ENCODE data around the gene PTPN7. TPM values are rescaled to one million over a fixed set of nuclear protein-coding genes. Genes with fewer than 3 reads are reported as not detected.

Gene PTPN7
- total RNA-seq, 1 experiment from 2014 or later, result 0.33 TPM

DNA sequence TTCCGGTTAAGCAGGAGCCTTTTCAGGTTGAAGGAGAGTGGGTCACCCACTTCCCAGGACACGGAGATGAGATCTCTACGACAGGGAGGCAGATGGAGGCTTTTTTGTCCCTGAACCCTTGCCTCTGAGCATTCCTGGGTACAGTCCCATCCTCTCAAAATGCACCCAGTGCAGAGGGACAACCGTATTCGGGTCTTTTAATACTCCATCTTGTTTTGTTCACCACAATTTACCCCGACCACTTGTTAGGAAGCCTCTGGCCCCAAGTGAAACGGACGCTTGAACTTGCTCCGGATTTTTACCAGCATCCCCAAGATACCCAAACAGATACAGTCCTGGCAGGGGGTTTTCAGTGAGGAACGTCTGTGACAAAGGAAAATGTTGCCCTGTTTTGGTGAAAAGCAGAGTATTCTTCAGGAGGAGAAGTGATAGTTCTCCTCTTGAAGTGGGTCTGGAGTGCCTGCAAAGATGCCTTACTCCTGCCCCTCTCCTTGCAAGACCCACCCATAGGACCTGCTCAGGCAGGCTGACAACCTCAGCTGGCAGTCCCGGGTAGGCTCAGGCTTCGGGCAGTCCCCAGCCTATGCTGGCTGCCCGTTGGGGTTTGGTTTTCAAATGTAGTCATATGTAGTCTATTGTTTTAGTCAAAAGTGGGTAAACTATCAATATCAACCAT, 15.2 kb downstream of the PTPN7 start:
- ChIA-PET CTCF (no interaction called here), POLR2A (no interaction called here)
- in situ Hi-C loops (cut with HindIII; ENCODE audit: low pct_unique_long_range_greater_than_20kb, low sequenced_read_pairs) (no loop called here), intact Hi-C loops (cut with micrococcal nuclease; ENCODE audit: unreplicated experiment) (no loop called here)
- TSS peak; percentile 67 for BruUV-seq (replicated peaks)
- Histone ChIP-seq H3K27me3 (ENCODE audit: control insufficient read depth, insufficient read depth, low read length) (no peaks in the 10 kb centered on the region), H3K27ac (ENCODE audit: low read length) (peak overlapping the region; percentile 89), H3K9me3 (ENCODE audit: control insufficient read depth, insufficient read depth, low read depth, low read length) (no peaks in the 10 kb centered on the region), H3K4me3 (ENCODE audit: low read depth in 2 of 2, low read length in 2 of 2) (peak overlapping the region; percentile 65 to 85), H3K4me1 (ENCODE audit: control insufficient read depth, insufficient read depth, low read length) (peaks cover 15% of the 10 kb centered on the region), H3K36me3 (ENCODE audit: control insufficient read depth, insufficient read depth, low read length) (peaks cover 2% of the 10 kb centered on the region; the same call in 1 of the 2 replicates)
- TF ChIP-seq REST (IDR thresholded peaks at IDR 0.05; ENCODE audit: insufficient read depth in 1 of 2, low read depth in 2 of 2, low read length in 1 of 2) (no peak), TCF7L2 (IDR thresholded peaks at IDR 0.05; ENCODE audit: low read depth, low read length) (no peak), POLR2AphosphoS5 (IDR thresholded peaks at IDR 0.05; ENCODE audit: low read depth, low read length) (no peak), SIN3A (IDR thresholded peaks at IDR 0.05; ENCODE audit: borderline replicate concordance, insufficient read depth, low read depth, low read length) (no peak)
- TF ChIP-seq, protein P1, sequence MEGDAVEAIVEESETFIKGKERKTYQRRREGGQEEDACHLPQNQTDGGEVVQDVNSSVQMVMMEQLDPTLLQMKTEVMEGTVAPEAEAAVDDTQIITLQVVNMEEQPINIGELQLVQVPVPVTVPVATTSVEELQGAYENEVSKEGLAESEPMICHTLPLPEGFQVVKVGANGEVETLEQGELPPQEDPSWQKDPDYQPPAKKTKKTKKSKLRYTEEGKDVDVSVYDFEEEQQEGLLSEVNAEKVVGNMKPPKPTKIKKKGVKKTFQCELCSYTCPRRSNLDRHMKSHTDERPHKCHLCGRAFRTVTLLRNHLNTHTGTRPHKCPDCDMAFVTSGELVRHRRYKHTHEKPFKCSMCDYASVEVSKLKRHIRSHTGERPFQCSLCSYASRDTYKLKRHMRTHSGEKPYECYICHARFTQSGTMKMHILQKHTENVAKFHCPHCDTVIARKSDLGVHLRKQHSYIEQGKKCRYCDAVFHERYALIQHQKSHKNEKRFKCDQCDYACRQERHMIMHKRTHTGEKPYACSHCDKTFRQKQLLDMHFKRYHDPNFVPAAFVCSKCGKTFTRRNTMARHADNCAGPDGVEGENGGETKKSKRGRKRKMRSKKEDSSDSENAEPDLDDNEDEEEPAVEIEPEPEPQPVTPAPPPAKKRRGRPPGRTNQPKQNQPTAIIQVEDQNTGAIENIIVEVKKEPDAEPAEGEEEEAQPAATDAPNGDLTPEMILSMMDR (IDR thresholded peaks at IDR 0.05), result no peak
- no peak for DNase-seq (ENCODE audit: low read depth, low spot score)
- ATAC-seq, result peak; percentile 39

DNA sequence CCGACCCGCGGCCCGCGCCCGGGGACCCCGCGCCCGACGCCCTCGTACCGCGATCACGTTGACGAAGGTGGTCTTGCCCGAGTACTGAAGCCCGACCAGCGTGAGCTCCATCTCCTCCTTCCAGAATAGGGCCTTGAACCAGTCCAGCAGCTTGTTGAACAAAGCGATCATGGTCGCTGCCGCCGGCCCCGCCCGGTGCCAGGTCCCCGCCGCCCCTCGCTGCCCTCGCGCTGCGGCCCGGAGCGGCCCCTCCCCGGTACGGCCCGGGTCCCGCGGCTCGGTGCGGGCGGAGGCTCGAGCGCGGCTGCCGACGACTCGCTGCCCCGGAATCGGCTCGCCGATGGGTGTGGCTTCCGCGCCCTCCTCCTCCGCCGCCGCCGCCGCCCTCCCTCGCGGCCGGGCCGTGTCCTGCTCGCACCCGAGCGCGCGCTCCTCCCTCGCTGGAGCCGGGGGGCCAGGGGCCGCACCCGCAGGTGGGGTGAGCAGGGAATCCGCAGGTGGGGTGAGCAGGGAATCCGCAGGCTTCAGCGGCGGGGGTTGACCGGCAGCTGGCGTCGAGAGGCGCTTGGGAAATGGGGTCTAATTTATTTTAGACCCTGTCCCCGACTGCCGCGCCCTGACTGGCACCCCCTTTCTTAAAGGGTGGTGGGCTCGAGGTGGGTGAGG, 15.9 kb downstream of the PTPN7 start, which contains the start of gene ARL8A:
Gene ARL8A, minus strand, starts transcription at position 336 of the 666 bp plus-strand sequence. Its CDS starts 165 bp downstream, at position 171.
- CTCF ChIA-PET, result no interaction called here

More for the DNA sequence above, 15.9 kb downstream of the PTPN7 start, which contains the start of gene ARL8A:
- H3K36me3 ChIP-seq (ENCODE audit: control insufficient read depth, insufficient read depth, low read length), result peaks cover 2% of the 10 kb centered on the region; the same call in 1 of the 2 replicates
- POLR2A ChIA-PET, result no interaction called here
- intact Hi-C loops (cut with micrococcal nuclease; ENCODE audit: unreplicated experiment), result no loop called here
- peak within 1 kb of the TSS; percentile 85 to 94 for H3K4me3 ChIP-seq (ENCODE audit: low read depth in 2 of 2, low read length in 2 of 2)
- DNase-seq (ENCODE audit: low read depth, low spot score), result no peak
- in situ Hi-C loops (cut with HindIII; ENCODE audit: low pct_unique_long_range_greater_than_20kb, low sequenced_read_pairs), result no loop called here
- H3K4me1 ChIP-seq (ENCODE audit: control insufficient read depth, insufficient read depth, low read length), result peaks cover 15% of the 10 kb centered on the region
- H3K27me3 ChIP-seq (ENCODE audit: control insufficient read depth, insufficient read depth, low read length), result no peaks in the 10 kb centered on the region
- ATAC-seq, result peak; percentile 89
- peak within 1 kb of the TSS; percentile 89 for H3K27ac ChIP-seq (ENCODE audit: low read length)
- no TSS peak for BruUV-seq (replicated peaks)
- no peaks in the 10 kb centered on the region for H3K9me3 ChIP-seq (ENCODE audit: control insufficient read depth, insufficient read depth, low read depth, low read length)
- no peak for TF ChIP-seq SIN3A (IDR thresholded peaks at IDR 0.05; ENCODE audit: borderline replicate concordance, insufficient read depth, low read depth, low read length)
- no peak for TF ChIP-seq TCF7L2 (IDR thresholded peaks at IDR 0.05; ENCODE audit: low read depth, low read length)
- TF ChIP-seq POLR2AphosphoS5 (IDR thresholded peaks at IDR 0.05; ENCODE audit: low read depth, low read length), result no peak
- TF ChIP-seq, protein P1 (IDR thresholded peaks at IDR 0.05), result no peak
- no peak for TF ChIP-seq REST (IDR thresholded peaks at IDR 0.05; ENCODE audit: insufficient read depth in 1 of 2, low read depth in 2 of 2, low read length in 1 of 2)

All from Panc1 (cell line).